ENCODE results near the gene SORBS1.

The SORBS1 gene

DNA sequence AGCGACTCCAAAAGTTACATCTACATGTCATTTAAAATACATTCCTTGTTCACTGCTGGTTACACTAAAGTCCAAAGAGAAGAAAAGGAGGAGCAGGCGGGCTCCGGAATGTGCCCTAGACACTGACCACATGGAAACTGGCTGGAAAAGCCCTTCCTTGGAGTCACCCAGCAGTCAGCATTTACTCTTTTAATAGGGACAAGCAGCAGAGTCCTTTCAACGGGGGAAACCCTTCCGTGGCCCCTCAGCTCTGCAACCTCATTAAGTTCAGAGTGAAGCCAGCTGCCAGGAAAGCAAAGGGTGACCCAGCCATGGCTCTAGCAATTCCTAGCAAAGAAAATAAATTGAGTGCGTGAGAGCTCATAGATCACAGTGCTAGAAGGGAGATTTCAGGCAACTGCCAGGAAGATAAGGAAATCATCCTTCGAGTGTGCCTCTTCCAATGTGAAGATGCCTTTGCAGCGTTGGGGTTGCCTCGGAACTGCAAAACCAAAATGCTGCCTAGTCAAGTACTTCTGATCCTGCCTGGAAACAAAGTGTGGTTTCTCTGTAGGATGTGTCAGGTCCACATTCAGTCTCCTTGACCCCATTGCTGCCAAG is 101.6 kb downstream of the SORBS1 start:
- Histone ChIP-seq H3K36me3 (replicated peaks; ENCODE audit: insufficient read depth, low read length) (no peaks in the 10 kb centered on the region), H3K79me2 (ENCODE audit: low read length) (no peaks in the 10 kb centered on the region), H3K27ac (ENCODE audit: low read length) (no peak overlapping the region), H4K20me1 (ENCODE audit: insufficient read depth, low read length) (no peaks in the 10 kb centered on the region), H3K4me1 (ENCODE audit: low read length) (no peaks in the 10 kb centered on the region), H3K27me3 (replicated peaks; ENCODE audit: insufficient read depth, low read length) (no peaks in the 10 kb centered on the region), H3K4me3 (ENCODE audit: low read length) (no peak overlapping the region), H3K9ac (ENCODE audit: low read length) (no peak overlapping the region), H2AFZ (ENCODE audit: low read length) (no peak overlapping the region), H3K4me2 (ENCODE audit: low read depth, low read length) (no peak overlapping the region), H3F3A (ENCODE audit: insufficient read depth, low read length) (no peaks in the 10 kb centered on the region), H3K9me3 (replicated peaks; ENCODE audit: insufficient read depth, low read length) (no peaks in the 10 kb centered on the region), H3K9me2 (replicated peaks; ENCODE audit: insufficient read depth, low read length) (no peaks in the 10 kb centered on the region)
- TF ChIP-seq EZH2phosphoT487 (IDR thresholded peaks at IDR 0.05; ENCODE audit: low read length), result no peak
- DNase-seq, result no peak

GRCh38 chr10:95458871-95459270 is 102.3 kb downstream of the SORBS1 start:
- no peak for DNase-seq
- no peaks in the 10 kb centered on the region for H3K36me3 ChIP-seq (replicated peaks; ENCODE audit: insufficient read depth, low read length)
- no peak overlapping the region for H3K4me2 ChIP-seq (ENCODE audit: low read depth, low read length)
- no peaks in the 10 kb centered on the region for H3K9me3 ChIP-seq (replicated peaks; ENCODE audit: insufficient read depth, low read length)
- no peaks in the 10 kb centered on the region for H3K27me3 ChIP-seq (replicated peaks; ENCODE audit: insufficient read depth, low read length)
- no peak overlapping the region for H2AFZ ChIP-seq (ENCODE audit: low read length)
- H3K4me3 ChIP-seq (ENCODE audit: low read length), result no peak overlapping the region
- no peak overlapping the region for H3K9ac ChIP-seq (ENCODE audit: low read length)
- no peaks in the 10 kb centered on the region for H3K9me2 ChIP-seq (replicated peaks; ENCODE audit: insufficient read depth, low read length)
- no peak overlapping the region for H3K27ac ChIP-seq (ENCODE audit: low read length)
- no peaks in the 10 kb centered on the region for H3K4me1 ChIP-seq (ENCODE audit: low read length)
- no peaks in the 10 kb centered on the region for H4K20me1 ChIP-seq (ENCODE audit: insufficient read depth, low read length)
- no peaks in the 10 kb centered on the region for H3K79me2 ChIP-seq (ENCODE audit: low read length)
- TF ChIP-seq, protein P1, sequence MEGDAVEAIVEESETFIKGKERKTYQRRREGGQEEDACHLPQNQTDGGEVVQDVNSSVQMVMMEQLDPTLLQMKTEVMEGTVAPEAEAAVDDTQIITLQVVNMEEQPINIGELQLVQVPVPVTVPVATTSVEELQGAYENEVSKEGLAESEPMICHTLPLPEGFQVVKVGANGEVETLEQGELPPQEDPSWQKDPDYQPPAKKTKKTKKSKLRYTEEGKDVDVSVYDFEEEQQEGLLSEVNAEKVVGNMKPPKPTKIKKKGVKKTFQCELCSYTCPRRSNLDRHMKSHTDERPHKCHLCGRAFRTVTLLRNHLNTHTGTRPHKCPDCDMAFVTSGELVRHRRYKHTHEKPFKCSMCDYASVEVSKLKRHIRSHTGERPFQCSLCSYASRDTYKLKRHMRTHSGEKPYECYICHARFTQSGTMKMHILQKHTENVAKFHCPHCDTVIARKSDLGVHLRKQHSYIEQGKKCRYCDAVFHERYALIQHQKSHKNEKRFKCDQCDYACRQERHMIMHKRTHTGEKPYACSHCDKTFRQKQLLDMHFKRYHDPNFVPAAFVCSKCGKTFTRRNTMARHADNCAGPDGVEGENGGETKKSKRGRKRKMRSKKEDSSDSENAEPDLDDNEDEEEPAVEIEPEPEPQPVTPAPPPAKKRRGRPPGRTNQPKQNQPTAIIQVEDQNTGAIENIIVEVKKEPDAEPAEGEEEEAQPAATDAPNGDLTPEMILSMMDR (IDR thresholded peaks at IDR 0.05; ENCODE audit: low read length), result no peak
- TF ChIP-seq EZH2 (optimal IDR thresholded peaks at IDR 0.05; ENCODE audit: low read depth, low read length) (no peak), EZH2phosphoT487 (IDR thresholded peaks at IDR 0.05; ENCODE audit: low read length) (no peak)
- H3F3A ChIP-seq (ENCODE audit: insufficient read depth, low read length), result no peaks in the 10 kb centered on the region

- H3K9me2 ChIP-seq (replicated peaks; ENCODE audit: insufficient read depth, low read length), result no peaks in the 10 kb centered on the region
- H2AFZ ChIP-seq (ENCODE audit: low read length), result no peak overlapping the region
- H3K79me2 ChIP-seq (ENCODE audit: low read length), result no peaks in the 10 kb centered on the region
- no peaks in the 10 kb centered on the region for H4K20me1 ChIP-seq (ENCODE audit: insufficient read depth, low read length)
- H3F3A ChIP-seq (ENCODE audit: insufficient read depth, low read length), result no peaks in the 10 kb centered on the region
- TF ChIP-seq EZH2phosphoT487 (IDR thresholded peaks at IDR 0.05; ENCODE audit: low read length) (no peak), EZH2 (optimal IDR thresholded peaks at IDR 0.05; ENCODE audit: low read depth, low read length) (no peak)
- TF ChIP-seq, protein P1 (IDR thresholded peaks at IDR 0.05; ENCODE audit: low read length), result no peak
- no peaks in the 10 kb centered on the region for H3K36me3 ChIP-seq (replicated peaks; ENCODE audit: insufficient read depth, low read length)
- DNase-seq, result no peak
- no peaks in the 10 kb centered on the region for H3K9me3 ChIP-seq (replicated peaks; ENCODE audit: insufficient read depth, low read length)
- no peak overlapping the region for H3K4me2 ChIP-seq (ENCODE audit: low read depth, low read length)
- no peaks in the 10 kb centered on the region for H3K27me3 ChIP-seq (replicated peaks; ENCODE audit: insufficient read depth, low read length)
- no peak overlapping the region for H3K4me3 ChIP-seq (ENCODE audit: low read length)
- no peaks in the 10 kb centered on the region for H3K4me1 ChIP-seq (ENCODE audit: low read length)
- no peak overlapping the region for H3K27ac ChIP-seq (ENCODE audit: low read length)
- H3K9ac ChIP-seq (ENCODE audit: low read length), result no peak overlapping the region
Measured at GRCh38 chr10:95458014-95458413, 103.2 kb downstream of the SORBS1 start.

DNA sequence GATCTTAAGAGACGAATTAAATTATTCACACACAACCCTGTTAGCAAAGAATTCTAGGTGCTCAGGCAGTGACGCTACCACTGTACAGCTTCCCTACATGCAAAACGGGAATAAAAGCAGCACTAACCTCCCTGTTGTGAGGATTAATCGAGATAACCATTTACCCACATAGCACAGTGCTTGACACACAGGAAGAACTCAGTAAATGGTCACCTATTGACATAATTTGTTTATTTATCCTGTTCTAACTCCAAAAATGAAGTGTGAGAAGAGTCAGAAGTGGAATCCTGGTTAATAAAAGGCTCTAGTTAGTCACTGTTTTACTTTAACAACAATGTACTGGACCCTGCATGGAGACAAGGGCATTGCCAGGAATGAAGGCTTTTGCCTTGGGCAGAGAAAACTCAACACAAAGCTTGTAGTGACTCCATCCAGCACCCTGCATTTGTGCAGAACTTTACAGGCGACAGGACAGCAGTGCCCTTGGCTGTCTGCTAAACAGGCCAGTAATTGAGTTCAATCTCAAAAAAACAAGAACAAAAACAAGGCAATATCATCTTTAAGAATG is 103.8 kb downstream of the SORBS1 start:
- Histone ChIP-seq H4K20me1 (ENCODE audit: insufficient read depth, low read length) (no peaks in the 10 kb centered on the region), H2AFZ (ENCODE audit: low read length) (no peak overlapping the region), H3K27ac (ENCODE audit: low read length) (no peak overlapping the region), H3K9me2 (replicated peaks; ENCODE audit: insufficient read depth, low read length) (no peaks in the 10 kb centered on the region), H3K9ac (ENCODE audit: low read length) (no peak overlapping the region), H3F3A (ENCODE audit: insufficient read depth, low read length) (no peaks in the 10 kb centered on the region), H3K9me3 (replicated peaks; ENCODE audit: insufficient read depth, low read length) (no peaks in the 10 kb centered on the region), H3K4me1 (ENCODE audit: low read length) (no peaks in the 10 kb centered on the region), H3K4me2 (ENCODE audit: low read depth, low read length) (no peak overlapping the region), H3K4me3 (ENCODE audit: low read length) (no peak overlapping the region), H3K36me3 (replicated peaks; ENCODE audit: insufficient read depth, low read length) (no peaks in the 10 kb centered on the region), H3K79me2 (ENCODE audit: low read length) (no peaks in the 10 kb centered on the region), H3K27me3 (replicated peaks; ENCODE audit: insufficient read depth, low read length) (no peaks in the 10 kb centered on the region)
- no peak for DNase-seq
- TF ChIP-seq EZH2 (optimal IDR thresholded peaks at IDR 0.05; ENCODE audit: low read depth, low read length) (no peak), EZH2phosphoT487 (IDR thresholded peaks at IDR 0.05; ENCODE audit: low read length) (no peak)
- TF ChIP-seq, protein P1 (IDR thresholded peaks at IDR 0.05; ENCODE audit: low read length), result no peak
